WERI-Rb-1 (cell line): ENCODE measurements around the gene C1orf116.

ENCODE experiments used
- DNase-seq: peaks from one replicate; pipeline ENCODE4 v3.0.0-alpha.2; 2020
- H3K27ac ChIP-seq: fragments of 250-450 bp; sonication (Bioruptor Pico); 2 replicates; pipeline ENCODE4 v1.5.1; 2020; ENCODE audit warnings: mild to moderate bottlenecking, moderate library complexity
- H3K27me3 ChIP-seq: fragments of 250-450 bp; sonication (Bioruptor Pico); 2 replicates; pipeline ENCODE4 v1.5.1; 2021; ENCODE audit warnings: mild to moderate bottlenecking, low read depth, moderate library complexity; ENCODE audit not compliant: insufficient read depth, severe bottlenecking
- H3K36me3 ChIP-seq: fragments of 250-450 bp; sonication (Bioruptor Pico); 2 replicates; pipeline ENCODE4 v1.5.1; 2020; ENCODE audit warnings: mild to moderate bottlenecking, moderate library complexity
- H3K4me3 ChIP-seq: 2 replicates; pipeline ENCODE4 v1.5.1; 2011; ENCODE audit warnings: low read depth, mild to moderate bottlenecking, control low read depth, low read length
- H3K9me3 ChIP-seq: fragments of 250-450 bp; sonication (Bioruptor Pico); 2 replicates; pipeline ENCODE4 v1.5.1; 2021; ENCODE audit warnings: mild to moderate bottlenecking, moderate library complexity; ENCODE audit not compliant: severe bottlenecking
- TF ChIP-seq, protein P1 (sequence below): IDR thresholded peaks from 2 replicates; pipeline ENCODE4 v1.5.1; 2011; ENCODE audit warnings: low read depth, mild to moderate bottlenecking, control low read depth, inconsistent platforms, low read length

The C1orf116 gene

DNA sequence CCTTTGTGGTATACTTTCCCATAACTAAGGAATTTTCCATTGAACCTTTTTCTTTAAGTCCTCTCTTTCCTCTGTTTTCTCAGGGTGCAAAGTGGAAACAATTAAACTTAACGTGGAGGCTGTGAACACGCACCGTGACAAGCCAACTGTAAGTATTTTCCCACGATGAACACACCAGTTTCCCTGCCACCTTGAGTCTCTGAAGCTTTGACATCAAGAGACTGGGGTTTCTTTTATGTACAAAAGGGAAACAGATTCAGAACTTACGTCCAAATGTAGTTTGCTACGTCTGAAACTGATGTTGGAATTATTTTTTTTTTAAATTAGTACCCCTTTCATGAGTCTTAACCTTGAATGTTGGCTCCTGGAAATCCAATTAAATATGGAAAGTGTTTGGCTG, 38.9 kb upstream of the C1orf116 start:
- TF ChIP-seq, protein P1, sequence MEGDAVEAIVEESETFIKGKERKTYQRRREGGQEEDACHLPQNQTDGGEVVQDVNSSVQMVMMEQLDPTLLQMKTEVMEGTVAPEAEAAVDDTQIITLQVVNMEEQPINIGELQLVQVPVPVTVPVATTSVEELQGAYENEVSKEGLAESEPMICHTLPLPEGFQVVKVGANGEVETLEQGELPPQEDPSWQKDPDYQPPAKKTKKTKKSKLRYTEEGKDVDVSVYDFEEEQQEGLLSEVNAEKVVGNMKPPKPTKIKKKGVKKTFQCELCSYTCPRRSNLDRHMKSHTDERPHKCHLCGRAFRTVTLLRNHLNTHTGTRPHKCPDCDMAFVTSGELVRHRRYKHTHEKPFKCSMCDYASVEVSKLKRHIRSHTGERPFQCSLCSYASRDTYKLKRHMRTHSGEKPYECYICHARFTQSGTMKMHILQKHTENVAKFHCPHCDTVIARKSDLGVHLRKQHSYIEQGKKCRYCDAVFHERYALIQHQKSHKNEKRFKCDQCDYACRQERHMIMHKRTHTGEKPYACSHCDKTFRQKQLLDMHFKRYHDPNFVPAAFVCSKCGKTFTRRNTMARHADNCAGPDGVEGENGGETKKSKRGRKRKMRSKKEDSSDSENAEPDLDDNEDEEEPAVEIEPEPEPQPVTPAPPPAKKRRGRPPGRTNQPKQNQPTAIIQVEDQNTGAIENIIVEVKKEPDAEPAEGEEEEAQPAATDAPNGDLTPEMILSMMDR, result no peak
- no peaks in the 10 kb centered on the region for H3K36me3 ChIP-seq
- H3K27ac ChIP-seq, result no peak overlapping the region
- no peaks in the 10 kb centered on the region for H3K9me3 ChIP-seq
- no peak overlapping the region for H3K4me3 ChIP-seq
- peaks cover 100% of the 10 kb centered on the region for H3K27me3 ChIP-seq
- no peak for DNase-seq

DNA sequence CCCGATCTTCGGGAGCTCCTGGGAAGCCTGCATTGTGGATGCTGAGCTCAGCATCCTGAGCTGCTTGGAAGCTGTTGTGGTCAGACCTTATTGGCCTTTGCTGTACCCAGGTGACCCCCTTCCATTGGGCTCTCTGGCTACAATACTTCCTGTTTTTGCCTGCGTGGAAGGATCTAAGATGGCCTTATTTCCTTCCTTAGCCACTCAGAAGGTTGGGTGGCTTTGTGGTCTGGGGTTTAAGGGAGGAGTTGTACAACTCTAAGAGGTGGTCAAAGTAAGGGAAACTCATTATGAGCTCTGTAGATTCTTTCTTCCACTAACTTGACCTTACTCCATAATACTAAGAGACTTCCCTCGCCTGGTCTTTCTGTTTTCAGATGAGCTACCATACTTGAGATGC, 38.3 kb upstream of the C1orf116 start:
- peaks cover 100% of the 10 kb centered on the region for H3K27me3 ChIP-seq
- DNase-seq, result no peak
- TF ChIP-seq, protein P1, result no peak
- no peaks in the 10 kb centered on the region for H3K36me3 ChIP-seq
- no peaks in the 10 kb centered on the region for H3K9me3 ChIP-seq
- no peak overlapping the region for H3K27ac ChIP-seq
- H3K4me3 ChIP-seq, result no peak overlapping the region

DNA sequence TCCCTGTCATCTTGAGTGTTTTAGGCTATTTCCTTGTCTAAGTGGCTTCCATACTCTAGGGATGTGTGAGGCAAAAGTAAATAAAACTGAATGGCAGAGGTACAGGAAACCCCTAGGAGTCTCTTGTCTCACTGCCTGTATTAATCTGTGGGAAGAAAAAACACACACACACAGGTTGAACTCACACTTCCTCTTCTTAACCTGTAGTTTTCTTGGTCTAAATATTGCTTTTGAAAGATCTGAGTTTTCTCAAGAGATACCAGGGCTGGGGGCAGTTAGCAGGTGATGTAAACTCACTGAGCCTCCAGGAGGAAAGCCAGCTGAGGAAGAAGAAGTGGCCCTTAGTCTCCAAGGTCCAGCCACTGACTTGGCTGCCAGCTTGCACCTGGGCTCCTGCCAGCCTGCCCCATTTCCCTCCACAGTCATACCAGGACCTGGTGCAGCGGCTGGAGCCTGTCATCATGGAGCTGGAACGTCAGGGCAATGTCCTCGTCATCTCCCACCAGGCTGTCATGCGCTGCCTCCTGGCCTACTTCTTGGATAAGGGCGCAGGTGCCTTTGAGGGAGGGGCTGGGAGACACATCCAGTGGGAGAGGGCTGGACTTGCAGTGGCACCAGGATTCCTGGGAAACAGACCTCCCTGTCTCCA, 37.4 kb upstream of the C1orf116 start:
- DNase-seq, result no peak
- Histone ChIP-seq H3K27me3 (peaks cover 100% of the 10 kb centered on the region), H3K4me3 (no peak overlapping the region), H3K27ac (no peak overlapping the region), H3K9me3 (no peaks in the 10 kb centered on the region), H3K36me3 (no peaks in the 10 kb centered on the region)
- TF ChIP-seq, protein P1, result no peak

DNA sequence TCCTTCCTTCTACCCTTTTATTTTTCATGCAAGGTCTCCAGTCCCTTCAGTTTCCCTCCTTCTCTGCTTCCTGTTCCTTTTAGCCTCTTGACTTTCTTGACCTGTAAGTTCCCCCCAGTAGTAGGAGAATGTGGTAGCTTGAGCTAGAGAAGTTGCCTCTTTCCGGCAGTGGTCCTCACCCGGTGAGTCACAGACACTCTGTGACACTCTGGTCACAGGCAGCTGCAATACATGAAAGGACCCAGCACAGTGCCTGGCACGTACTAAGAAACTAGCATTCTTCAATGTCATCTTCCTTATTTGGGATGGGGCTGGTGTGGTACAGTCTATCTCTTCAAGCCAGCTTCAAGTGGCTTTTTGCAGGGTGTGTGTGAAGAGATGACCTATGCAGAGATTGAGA, 36.5 kb upstream of the C1orf116 start:
- H3K36me3 ChIP-seq, result no peaks in the 10 kb centered on the region

DNA sequence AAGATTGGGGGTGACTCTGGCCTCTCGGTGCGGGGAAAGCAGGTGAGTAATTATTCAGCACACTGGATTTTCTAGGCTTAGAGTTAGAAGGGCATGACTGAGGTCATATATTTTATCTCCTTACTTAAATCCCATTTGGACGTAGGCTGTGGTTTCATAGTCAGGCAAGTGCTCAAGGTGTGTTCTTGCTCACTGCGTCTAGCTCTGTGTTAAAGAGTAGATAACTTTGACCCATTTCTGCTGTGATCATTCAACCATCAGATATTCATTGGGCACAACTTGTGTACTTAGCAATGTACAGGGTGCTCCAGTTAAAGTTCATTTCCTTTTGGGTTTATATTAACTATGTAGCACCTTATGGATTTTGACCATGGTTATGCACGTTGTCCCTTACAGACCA, 35.1 kb upstream of the C1orf116 start:
- Histone ChIP-seq H3K27me3 (peaks cover 100% of the 10 kb centered on the region), H3K36me3 (no peaks in the 10 kb centered on the region), H3K4me3 (no peak overlapping the region), H3K9me3 (peaks cover 2% of the 10 kb centered on the region), H3K27ac (no peak overlapping the region)
- DNase-seq, result no peak
- TF ChIP-seq, protein P1, result no peak

More for the DNA sequence above, 36.5 kb upstream of the C1orf116 start:
- no peaks in the 10 kb centered on the region for H3K9me3 ChIP-seq
- TF ChIP-seq, protein P1, result no peak
- peaks cover 100% of the 10 kb centered on the region for H3K27me3 ChIP-seq
- DNase-seq, result no peak
- no peak overlapping the region for H3K27ac ChIP-seq
- H3K4me3 ChIP-seq, result no peak overlapping the region

DNA sequence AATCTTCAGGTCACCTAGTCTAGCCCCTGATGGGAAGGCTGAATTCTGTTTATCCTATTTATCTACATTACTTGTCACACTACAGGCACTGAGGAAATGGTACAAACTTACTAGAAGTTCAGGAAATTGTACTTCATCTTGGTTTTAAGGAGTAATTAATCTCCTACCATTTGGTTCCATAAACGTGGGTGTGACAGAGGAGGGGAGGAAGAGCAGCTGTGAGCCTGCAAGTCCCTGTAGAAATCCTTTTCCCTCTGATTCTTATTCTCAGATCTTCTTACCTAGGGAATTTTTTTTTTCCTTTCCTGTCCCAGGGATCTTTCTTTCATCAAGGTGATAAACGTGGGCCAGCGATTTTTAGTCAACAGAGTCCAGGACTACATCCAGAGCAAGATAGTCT, 34.6 kb upstream of the C1orf116 start:
- no peaks in the 10 kb centered on the region for H3K36me3 ChIP-seq
- DNase-seq, result no peak
- no peak overlapping the region for H3K4me3 ChIP-seq
- no peak overlapping the region for H3K27ac ChIP-seq
- H3K27me3 ChIP-seq, result peaks cover 100% of the 10 kb centered on the region
- H3K9me3 ChIP-seq, result peaks cover 2% of the 10 kb centered on the region
- TF ChIP-seq, protein P1, result no peak
